HG02885 (cell line): Measurements from ENCODE around the gene CLEC5A.
"Not testable (repeated sequence)": the region's sequence is repeated elsewhere in the genome, so short reads cannot be mapped to it uniquely, and the experiment has no call there.

ENCODE experiments used
- ATAC-seq: cut with Tn5 transposase; IDR thresholded peaks from one replicate; pipeline ENCODE4 v1.9.1; 2021; ENCODE audit warnings: mild to moderate bottlenecking; ENCODE audit not compliant: unreplicated experiment, poor library complexity

The CLEC5A gene

GRCh38 chr7:141949451-141949850, 2.7 kb upstream of the CLEC5A start:
- no peak for ATAC-seq

DNA sequence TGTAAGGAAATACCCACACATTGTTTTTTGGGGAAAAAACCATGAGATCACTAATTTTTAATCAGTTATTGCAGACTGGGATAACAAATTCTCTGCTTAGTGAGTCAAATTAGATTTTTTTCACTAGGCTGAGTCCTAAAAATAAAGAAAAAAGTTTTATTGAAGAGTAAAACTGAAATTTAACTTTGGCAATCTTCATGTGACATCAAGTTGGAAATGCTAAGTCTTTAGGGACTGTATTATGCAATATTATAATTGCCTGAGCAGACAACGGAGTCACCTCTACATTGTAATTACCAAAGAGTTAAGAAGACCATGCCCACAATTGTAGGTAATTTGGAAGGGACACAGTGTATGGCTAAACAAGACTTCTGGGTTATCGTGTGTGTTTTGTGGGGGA, 2.2 kb upstream of the CLEC5A start:
- ATAC-seq = no peak

DNA sequence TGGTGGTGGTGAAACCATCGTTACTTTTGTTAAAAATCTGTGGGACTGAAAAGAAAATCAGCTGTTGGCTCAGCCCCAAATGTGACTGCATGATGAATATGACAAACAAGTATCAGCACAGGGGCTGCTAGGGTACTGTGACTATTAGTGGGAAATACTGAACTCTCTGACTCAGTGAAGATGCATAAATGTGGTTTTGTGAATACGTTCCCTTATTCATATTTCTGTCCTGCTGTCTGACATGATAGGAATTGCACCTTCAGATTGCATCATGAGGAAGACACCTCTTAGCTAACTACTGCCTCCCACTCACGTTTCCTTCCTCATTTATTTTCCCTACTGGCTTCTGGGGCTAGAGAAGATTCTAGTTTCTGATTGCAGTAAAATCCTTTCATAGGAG, 1.4 kb downstream of the CLEC5A start:
- no peak for ATAC-seq

DNA sequence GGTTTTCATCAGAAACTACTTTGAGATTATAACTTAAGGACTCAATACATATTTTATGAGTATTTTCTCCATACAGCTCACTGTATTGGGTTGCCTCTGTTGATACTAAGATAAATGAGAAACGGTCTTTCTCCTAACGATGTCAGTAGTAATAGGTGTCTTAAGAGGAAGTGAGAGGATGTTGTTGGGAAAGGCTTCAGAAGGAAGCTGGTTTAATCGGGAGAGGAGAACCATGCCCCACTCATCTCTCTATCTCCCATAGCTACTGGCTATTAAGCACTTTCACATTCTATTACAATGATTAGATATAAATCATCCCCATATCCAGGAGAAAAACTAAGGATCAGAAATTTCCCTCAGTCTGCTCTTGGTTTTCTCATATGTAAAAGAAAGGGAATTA, 2.0 kb downstream of the CLEC5A start:
- no peak for ATAC-seq

DNA sequence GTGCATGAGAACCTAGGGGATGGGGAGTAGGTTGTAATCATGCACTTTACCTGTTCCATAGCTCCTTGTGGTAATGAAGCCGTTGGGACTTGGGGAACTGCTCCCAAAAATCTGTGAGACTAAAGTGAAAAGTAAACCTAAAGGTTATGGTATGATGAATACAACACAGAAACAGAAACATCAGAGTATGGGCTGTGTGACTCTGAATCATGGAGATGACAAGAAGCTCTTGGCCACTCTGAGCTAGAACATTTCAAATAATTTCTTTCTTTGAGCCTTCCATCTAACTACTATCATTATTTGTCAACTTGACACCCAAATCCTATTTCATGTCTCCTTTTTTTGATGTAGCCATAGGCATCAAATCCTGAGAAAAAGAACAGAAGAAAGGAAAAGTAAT, 2.9 kb downstream of the CLEC5A start:
- no peak for ATAC-seq

GRCh38 chr7:141941075-141941474, 5.7 kb downstream of the CLEC5A start:
- ATAC-seq = no peak

DNA sequence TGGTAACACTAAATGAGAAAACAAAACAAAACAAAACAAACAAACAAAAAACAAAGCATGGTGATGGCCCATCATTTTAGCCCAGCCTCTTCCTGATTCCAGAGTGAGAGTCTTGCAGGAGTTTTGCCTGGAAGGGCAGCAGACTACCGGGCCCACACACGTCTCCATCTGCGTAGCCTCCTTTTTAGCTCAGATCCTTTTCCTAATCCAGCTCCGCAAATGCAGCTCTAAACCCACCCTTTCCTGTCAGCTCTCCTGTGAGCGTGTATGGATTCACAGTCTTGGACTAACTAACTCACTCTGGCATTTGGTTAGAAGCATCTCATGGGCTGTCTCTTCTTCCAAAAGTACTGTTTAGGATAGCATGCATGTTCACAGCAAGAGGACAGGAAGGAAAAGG, 16.6 kb downstream of the CLEC5A start:
- no peak for ATAC-seq

DNA sequence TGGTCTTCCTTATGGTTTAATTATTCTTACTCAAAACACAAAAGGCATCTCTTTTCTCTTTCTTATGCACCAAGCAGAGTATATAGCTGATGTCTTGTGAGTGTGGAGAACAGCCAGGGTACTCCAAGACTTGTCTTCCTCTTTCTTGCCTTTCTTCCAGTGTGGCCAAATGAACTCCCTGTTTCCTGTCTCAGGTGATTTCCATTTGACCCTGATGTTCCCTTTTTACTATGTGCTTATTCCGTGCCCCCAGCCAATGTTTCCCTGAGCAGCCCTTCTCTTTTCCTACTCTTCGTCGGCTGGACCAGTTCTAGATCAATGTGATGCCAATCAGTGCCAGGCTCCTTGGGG, 18.0 kb downstream of the CLEC5A start:
- no peak for ATAC-seq

- ATAC-seq = no peak
Observed at GRCh38 chr7:141928146-141928844, 18.5 kb downstream of the CLEC5A start.

- ATAC-seq = no peak
Observed at GRCh38 chr7:141920281-141920680, 26.5 kb downstream of the CLEC5A start.

- ATAC-seq = no peak
Observed at GRCh38 chr7:141916099-141916498, 30.7 kb downstream of the CLEC5A start, which contains the start of gene OR9A4. Gene OR9A4, plus strand, starts transcription at chr7:141916399. Its CDS starts 2,477 bp downstream, at chr7:141918876.

- ATAC-seq = peak; percentile 50
Observed at GRCh38 chr7:141915565-141915964, 31.2 kb downstream of the CLEC5A start.

- ATAC-seq = no peak
Observed at GRCh38 chr7:141911391-141911790, 35.4 kb downstream of the CLEC5A start.

- no peak for ATAC-seq
Observed at GRCh38 chr7:141906285-141906684, 40.5 kb downstream of the CLEC5A start.

DNA sequence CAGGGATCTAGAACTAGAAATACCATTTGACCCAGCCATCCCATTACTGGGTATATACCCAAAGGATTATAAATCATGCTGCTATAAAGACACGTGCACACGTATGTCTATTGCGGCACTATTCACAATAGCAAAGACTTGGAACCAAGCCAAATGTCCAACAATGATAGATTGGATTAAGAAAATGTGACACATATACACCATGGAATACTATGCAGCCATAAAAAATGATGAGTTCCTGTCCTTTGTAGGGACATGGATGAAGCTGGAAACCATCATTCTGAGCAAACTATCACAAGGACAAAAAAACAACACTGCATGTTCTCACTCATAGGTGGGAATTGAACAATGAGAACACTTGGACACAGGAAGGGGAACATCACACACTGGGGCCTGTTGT, 47.4 kb downstream of the CLEC5A start:
- not testable (repeated sequence) for ATAC-seq

GRCh38 chr7:141891336-141891735, 55.4 kb downstream of the CLEC5A start:
- no peak for ATAC-seq

DNA sequence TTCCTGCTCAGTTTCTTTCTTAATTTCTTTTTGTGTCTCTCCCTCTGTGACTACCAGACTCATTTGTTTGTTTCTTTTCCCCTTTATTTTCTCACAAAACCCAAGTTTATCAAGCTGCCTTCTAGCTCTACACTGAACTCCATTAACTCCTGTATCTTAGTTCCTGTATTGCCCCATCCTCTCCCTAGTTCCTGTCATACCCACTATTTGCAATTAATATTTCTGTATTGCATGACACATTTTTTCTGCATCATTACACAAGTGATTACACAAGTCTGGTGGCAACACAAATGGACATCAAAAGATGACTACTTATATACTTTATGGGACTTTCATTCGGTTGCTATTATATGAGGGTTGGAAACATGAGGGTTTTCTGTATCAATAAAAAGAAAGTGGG, 57.5 kb downstream of the CLEC5A start:
- no peak for ATAC-seq

GRCh38 chr7:141884539-141885225, 62.1 kb downstream of the CLEC5A start:
- peak; percentile 87 for ATAC-seq

- no peak for ATAC-seq
Observed at GRCh38 chr7:141880960-141881359, 65.8 kb downstream of the CLEC5A start.

DNA sequence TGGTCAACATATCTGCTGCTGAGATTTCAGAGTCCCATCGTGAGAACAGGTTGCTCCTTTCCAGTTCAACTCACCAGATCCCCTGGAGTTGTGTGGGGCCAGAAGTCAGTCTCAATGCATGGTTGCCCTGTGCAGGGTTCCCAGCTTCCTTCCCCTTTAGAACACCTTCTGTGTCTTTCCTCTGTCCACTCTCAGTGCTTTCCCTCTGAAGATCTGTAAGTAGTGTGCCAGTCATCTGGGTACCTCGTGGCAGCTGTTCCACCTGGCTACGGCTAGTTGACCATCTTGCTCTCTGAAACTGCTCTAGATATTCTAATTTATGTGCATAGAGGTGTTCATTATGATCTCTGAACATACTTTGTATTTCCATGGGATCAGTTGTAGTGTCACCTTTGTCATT, 69.4 kb downstream of the CLEC5A start:
- no peak for ATAC-seq
